Measurements from ENCODE around the gene DMD.

The DMD gene

GRCh38 chrX:32170481-32170880 is 1040.9 kb downstream of the DMD start:
- DNase-seq, result no peak

- no peak for DNase-seq
Observed at GRCh38 chrX:32155044-32155638, 1056.2 kb downstream of the DMD start.

GRCh38 chrX:32153585-32153984 is 1057.8 kb downstream of the DMD start:
- no peak for DNase-seq

DNA sequence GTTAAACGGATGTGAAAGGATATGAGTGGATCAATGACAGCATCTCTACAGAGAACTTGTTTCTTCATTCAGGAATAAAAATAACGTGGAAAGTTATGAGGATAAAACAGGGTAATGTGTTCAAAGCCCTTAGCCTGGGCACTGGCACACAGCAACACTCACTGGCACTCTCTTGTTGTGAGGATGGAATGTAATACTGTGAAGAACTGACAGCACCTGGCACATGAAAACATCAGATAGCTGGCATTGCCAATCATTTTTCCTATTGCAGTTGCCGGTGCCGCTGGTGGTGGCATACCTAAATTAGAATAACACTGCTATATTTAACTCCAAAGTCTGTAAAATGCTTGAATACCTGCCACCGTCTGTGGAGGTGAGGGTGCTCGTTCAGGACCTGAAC is 1061.2 kb downstream of the DMD start:
- no peak for DNase-seq

- DNase-seq, result no peak
Observed at GRCh38 chrX:32141841-32142240, 1069.5 kb downstream of the DMD start.

DNA sequence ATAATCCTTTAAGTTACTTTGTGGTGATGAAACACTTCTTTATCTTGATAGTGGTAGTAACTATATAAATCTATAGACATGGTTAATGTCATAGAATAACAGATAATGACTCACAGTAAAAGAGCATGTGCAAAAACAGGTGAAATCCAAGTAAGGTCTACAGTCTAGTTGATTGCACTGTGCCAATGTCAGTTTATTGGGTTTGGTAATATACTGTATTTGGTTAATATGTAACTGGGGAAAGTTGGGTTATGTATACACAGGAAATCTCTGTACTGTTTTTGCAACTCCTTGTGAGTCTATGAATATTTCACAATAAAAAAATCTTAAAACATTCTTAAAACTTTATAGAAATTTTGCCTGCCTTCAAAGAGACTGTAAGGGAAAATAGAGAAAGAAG is 1071.9 kb downstream of the DMD start:
- no peak for DNase-seq

GRCh38 chrX:32137525-32137924 is 1073.8 kb downstream of the DMD start:
- no peak for DNase-seq

GRCh38 chrX:32126997-32127396 is 1084.4 kb downstream of the DMD start:
- DNase-seq, result no peak

DNA sequence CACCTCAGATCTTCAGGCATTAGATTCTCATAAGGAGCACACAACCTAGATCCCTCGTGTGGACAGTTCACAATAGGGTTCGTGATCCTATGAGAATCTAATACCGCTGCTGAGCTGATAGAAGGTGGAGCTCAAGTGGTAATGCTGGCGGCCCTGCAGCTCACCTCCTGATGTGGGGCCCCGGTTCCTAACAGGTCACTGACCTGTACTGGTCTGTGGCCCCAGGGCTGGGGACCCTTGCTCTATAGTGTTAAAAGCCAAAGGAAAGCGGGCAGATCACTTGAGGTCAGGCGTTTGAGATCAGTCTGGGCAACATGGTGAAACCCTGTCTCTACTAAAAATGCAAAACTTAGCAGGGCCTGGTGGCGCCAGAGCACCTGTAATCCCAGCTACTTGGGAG is 1092.5 kb downstream of the DMD start:
- no peak for DNase-seq

GRCh38 chrX:32116047-32116446 is 1095.3 kb downstream of the DMD start:
- DNase-seq, result no peak

DNA sequence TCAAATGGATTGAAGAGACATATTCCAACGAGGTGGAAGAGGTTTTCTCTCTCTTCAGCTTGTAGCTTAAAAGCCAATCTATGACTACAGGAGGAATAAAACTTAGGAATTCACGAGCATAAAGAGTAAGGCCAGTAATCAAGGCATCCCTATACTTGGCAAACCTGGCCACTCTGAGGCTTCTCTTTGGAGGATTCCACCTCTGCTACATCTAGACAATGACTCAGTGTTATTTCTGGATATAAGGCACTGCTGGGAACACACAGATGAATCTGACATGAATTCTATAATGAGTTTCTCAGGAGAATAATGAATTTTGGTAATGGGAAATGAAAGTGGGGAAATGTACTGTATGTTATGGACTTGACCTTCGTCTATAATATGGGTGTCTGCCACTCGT is 1123.7 kb downstream of the DMD start:
- DNase-seq, result no peak

GRCh38 chrX:32084757-32085156 is 1126.6 kb downstream of the DMD start:
- no peak for DNase-seq

- no peak for DNase-seq
Observed at GRCh38 chrX:32048285-32048684, 1163.1 kb downstream of the DMD start.

DNA sequence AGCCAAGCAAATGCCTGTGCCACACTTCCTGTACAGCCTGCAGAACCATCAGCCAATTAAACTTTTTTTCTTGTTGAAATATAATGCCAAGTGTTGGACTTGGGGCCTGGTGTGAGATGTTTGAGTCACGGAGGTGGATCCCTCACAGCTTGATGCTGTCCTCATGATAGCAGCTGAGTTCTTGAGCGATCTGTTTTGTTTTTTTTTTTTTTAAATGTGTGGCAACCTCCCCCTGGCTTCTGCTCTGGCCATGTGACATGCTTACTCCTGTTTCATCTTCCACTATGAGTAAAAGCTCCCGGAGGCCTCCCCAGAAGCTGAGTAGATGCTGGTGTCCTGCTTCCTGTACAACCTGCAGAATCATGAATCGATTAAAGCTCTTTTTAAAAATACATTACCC is 1166.2 kb downstream of the DMD start:
- DNase-seq, result no peak

DNA sequence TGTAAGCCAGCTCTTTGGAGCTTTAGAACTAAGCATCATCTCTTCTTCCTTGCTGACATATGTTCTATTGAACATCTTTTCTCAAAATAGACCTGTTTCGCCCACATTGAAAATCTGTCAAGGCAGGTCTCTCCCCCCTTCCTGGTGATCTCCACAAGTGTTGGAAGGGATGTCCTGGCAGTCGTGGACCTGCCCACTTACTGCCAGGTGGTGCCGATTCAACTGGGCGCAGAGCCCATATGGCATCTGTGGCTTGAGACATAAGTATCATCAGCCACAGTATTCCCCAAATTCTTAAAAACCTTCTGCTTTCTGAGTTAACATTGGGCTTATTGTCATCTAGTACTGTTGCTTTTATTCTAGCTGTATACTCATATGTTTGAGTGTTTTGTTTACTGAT is 1170.2 kb downstream of the DMD start:
- no peak for DNase-seq

DNA sequence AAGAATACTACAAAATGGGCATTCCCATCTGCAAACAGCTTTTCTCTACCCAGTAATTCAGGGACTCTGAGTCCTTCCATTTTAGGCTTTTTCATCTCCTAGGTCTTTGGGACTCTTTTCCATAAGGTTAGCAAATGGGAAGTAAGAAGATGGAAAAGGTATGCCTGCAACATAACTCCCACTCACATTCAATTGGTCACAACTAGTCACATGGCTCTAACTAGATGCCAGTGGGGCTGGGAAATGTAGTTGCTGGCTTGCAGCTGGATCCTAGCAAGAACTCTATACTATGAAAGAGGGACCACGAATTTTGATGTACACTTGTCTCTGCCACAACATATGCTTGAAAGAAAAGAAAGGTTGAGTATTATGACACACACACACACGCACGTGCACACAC is 1184.6 kb downstream of the DMD start:
- no peak for DNase-seq

DNA sequence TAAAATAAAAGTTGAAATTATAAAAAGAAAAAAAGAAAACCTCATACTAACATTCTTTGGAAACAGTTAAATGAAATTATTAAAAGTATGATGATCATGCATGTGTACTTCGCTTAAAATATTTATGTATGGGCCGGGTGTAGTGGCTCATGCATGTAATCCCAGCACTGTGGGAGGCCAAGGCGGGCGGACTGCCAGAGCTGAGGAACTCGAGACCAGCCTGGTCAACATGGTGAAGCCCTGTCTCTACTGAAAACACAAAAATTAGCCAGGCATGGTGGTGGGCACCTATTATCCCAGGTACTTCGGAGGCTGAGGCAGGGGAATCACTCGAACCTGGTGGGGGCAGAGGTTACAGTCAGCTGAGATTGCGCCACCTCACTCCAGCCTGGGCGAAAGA is 1187.3 kb downstream of the DMD start:
- DNase-seq, result no peak

GRCh38 chrX:32016195-32016594 is 1195.2 kb downstream of the DMD start:
- DNase-seq, result no peak

DNA sequence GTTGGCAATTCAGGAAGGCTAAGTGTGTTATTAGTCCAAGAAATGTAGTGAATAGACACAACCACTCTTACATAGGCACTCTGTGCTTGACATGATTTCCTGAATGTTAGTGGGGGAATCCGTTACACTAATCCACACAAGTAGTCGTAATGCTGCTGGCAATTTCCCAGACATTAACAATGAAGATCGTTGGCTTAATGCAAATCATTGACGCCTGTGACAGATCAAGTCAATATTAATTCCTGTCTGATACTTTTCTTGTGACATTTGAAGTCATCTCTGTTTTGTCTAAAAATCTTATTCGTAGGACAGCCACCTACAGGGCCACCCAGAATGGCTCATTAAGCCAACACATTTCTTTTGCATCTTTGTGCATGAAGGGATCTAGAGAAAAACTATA is 1200.4 kb downstream of the DMD start:
- no peak for DNase-seq

DNA sequence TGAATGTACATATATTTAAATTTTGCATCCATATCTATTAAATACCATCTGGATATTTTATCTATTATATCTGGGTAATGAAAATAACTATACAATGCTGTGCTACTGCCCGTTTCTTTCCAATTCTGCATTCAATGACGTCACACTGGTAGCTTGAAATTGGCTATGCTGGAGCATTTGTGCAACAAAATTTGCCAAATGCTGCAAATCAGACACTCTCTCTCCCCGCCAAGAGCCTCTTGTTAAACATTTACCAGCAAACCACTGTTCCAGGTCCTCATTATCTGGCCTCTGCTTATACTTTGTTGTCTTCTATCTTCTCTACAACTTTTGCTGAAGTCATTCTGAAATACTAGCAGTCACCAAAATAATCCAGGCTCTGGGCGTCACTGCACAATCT is 1201.1 kb downstream of the DMD start:
- DNase-seq, result no peak

GRCh38 chrX:31993637-31994036 is 1217.7 kb downstream of the DMD start:
- DNase-seq, result no peak

- DNase-seq, result no peak
Observed at GRCh38 chrX:31988975-31989374, 1222.4 kb downstream of the DMD start.

DNA sequence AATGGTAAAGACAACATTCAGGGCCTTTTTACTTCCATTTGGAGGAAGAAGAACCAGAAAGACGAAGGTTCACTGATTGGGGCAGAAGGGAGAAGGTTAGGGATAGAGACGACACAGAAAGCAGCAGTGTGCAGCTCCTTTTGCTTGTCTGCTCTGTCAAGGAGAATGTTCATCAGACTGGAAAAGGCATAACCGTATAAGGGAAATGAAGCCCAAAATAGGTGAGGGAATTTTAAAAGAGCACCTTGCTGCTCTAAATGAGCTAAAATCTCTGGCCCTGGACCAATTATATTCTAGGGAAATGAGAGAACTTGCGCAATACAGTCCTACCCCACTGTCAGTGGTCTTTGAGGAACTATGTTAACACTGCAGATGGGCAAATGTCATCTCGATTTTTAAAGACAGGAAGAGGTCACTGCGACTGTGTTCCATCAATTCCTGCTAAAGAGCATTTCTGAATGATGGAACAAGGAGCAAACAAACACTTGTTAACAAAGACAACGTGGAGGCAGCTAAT is 1229.7 kb downstream of the DMD start:
- no peak for DNase-seq

DNA sequence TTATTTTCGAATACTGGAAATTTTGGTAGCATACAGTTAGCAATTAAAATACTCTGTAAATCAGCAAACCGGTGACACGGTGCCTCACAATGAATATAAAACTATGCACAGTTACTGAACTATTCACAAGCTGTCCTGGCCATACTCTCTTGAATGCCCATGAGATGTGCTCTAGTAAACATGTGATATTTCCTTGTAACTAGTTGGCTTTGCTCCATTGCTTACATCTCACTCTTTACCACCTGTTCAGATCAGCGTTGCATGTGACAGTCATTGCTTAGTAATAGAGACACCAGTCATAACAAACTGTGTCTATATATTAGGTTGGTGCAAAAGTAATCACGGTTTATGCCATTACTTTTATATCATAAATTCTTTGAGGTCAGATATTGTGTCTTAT is 1241.6 kb downstream of the DMD start:
- DNase-seq, result no peak

DNA sequence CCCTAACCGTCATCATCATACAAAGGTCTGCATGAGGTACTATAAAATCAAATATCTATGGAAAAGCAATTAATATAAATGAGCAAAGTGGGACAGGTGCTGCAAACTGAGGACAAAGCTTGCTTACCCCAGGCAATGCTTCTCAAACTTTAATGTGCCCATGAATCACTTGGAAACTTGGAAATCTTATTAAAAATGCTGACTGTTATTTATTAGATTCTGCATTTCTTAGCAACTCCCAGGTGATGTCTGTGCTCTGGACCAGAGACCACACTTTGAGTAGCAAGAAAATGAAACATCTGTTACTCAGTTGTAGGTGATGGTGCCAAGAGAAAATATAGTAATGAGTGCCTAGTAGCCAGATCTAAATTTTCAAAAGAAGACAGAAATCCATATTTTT is 1249.1 kb downstream of the DMD start:
- no peak for DNase-seq

All from activated CD4-positive, alpha-beta T cell treated with anti-CD3 and anti-CD28 coated beads for 4 hours (primary cell).